Activated CD8-positive, alpha-beta T cell treated with anti-CD3 and anti-CD28 coated beads for 36 hours (primary cell): ENCODE results near the gene SOHLH1. TPM values are rescaled to one million over a fixed set of nuclear protein-coding genes. Genes with fewer than 3 reads are reported as not detected.

Experiments
- ATAC-seq: fragments of 200-7000 bp; cut with Tn5 transposase; one replicate; pipeline ENCODE4 v1.10.0; 2021; ENCODE audit warnings: mild to moderate bottlenecking, moderate library complexity
- CTCF ChIA-PET: fragments of 350-600 bp; sonication (Branson Sonifier 250); formaldehyde crosslinking; loops from one replicate; lab custom pipeline; 2021; ENCODE audit warnings: antibody characterized with exemption; lab: Charles Lee
- POLR2A ChIA-PET: fragments of 350-600 bp; sonication (Branson Sonifier 250); formaldehyde crosslinking; loops from one replicate; lab custom pipeline; 2021; ENCODE audit warnings: antibody characterized with exemption; lab: Charles Lee
- DNase-seq: peaks from one replicate; pipeline ENCODE4 v3.0.0-alpha.2; 2020
- H3K27ac Mint-ChIP-seq: one replicate; pipeline ENCODE4 v1.8.0; 2021; ENCODE audit warnings: mild to moderate bottlenecking, mixed read lengths
- H3K27me3 Mint-ChIP-seq: one replicate; pipeline ENCODE4 v1.8.0; 2021; ENCODE audit warnings: mixed read lengths
- H3K36me3 Mint-ChIP-seq: one replicate; pipeline ENCODE4 v1.8.0; 2021; ENCODE audit warnings: low read depth, mixed read lengths
- H3K4me1 Mint-ChIP-seq: one replicate; pipeline ENCODE4 v1.8.0; 2021; ENCODE audit warnings: low read depth, mixed read lengths
- H3K4me3 Mint-ChIP-seq: one replicate; pipeline ENCODE4 v1.8.0; 2021; ENCODE audit warnings: mild to moderate bottlenecking, moderate library complexity, mixed read lengths
- H3K9me3 Mint-ChIP-seq: one replicate; pipeline ENCODE4 v1.8.0; 2021; ENCODE audit warnings: mixed read lengths
- CTCF ChIP-seq: fragments of 200-600 bp; IDR thresholded peaks from one replicate; pipeline ENCODE4 v1.8.0; 2022; ENCODE audit warnings: antibody characterized with exemption, mild to moderate bottlenecking
- intact Hi-C: fragments of 100-400 bp; cut with micrococcal nuclease; formaldehyde crosslinking; loops from one replicate; pipeline ENCODE4 v1.10.0; 2022
- total RNA-seq, 2 experiments: library from RNA; stranded (reverse); gene quantifications; one replicate each; pipeline ENCODE4 v1.2.3, GENCODE V29; 2021

SOHLH1 gene
- total RNA-seq, 2 experiments from 2014 or later: not detected

DNA sequence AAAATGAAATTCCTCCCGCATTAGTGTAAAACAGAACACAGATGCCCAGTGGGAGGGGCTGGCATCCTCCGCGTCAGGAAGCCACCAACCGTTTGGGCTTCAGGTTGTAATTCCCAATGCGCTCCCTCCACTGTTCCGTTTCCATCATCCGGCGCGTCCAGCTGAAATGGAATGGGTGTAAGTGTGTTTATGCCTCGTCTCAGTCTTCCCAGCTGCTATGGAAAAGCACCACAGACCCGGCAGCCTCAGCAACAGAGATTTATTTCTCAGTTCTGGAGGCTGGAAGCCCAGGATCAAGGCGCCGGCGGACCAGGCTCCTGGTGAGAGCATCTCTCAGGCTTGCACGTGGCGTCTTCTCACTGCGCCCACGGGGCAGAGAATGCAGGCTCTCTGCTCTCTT is 23.1 kb upstream of the SOHLH1 start:
- Mint-ChIP-seq H3K27ac (no peak overlapping the region), H3K9me3 (no peaks in the 10 kb centered on the region), H3K4me3 (no peak overlapping the region), H3K36me3 (no peaks in the 10 kb centered on the region), H3K4me1 (no peaks in the 10 kb centered on the region), H3K27me3 (no peaks in the 10 kb centered on the region)
- TF ChIP-seq CTCF: no peak
- POLR2A ChIA-PET: no interaction called here
- DNase-seq (no peak), ATAC-seq (no peak)
- intact Hi-C loops: no loop called here
- CTCF ChIA-PET: no interaction called here

- peaks cover 19% of the 10 kb centered on the region for H3K27me3 Mint-ChIP-seq
- TF ChIP-seq CTCF: no peak
- no peak overlapping the region for H3K4me3 Mint-ChIP-seq
- DNase-seq (no peak), ATAC-seq (no peak)
- no peaks in the 10 kb centered on the region for H3K4me1 Mint-ChIP-seq
- no peaks in the 10 kb centered on the region for H3K36me3 Mint-ChIP-seq
- H3K9me3 Mint-ChIP-seq: no peaks in the 10 kb centered on the region
- intact Hi-C loops: no loop called here
- ChIA-PET CTCF (no interaction called here), POLR2A (no interaction called here)
- no peak overlapping the region for H3K27ac Mint-ChIP-seq
Measured at GRCh38 chr9:135719472-135719871, 20.2 kb upstream of the SOHLH1 start.

DNA sequence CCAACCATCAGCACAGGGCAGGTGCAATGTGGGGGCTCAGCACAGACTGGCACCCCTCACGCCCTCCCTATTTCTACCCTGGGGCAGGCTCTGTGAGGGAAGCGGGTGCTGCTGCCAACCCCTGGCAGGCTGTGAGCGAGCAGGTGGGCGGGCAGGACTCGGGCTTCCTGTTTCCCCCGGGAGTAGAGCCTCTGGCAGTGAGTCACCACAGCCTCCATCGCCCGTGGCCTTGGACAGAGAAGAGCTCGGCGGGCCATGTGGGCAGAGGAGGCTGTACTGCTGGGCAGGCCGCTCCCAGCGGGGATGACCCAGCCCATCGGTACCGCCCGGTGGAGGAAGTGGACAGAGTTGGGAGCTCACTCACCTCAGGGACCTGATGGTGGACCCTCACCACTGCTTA is 19.3 kb upstream of the SOHLH1 start:
- POLR2A ChIA-PET: no interaction called here
- intact Hi-C loops: no loop called here
- Mint-ChIP-seq H3K9me3 (no peaks in the 10 kb centered on the region), H3K4me1 (no peaks in the 10 kb centered on the region), H3K27me3 (peaks cover 22% of the 10 kb centered on the region), H3K36me3 (no peaks in the 10 kb centered on the region), H3K27ac (no peak overlapping the region), H3K4me3 (no peak overlapping the region)
- DNase-seq (peak; percentile 52), ATAC-seq (peak; percentile 53)
- CTCF ChIA-PET: no interaction called here
- no peak for TF ChIP-seq CTCF

DNA sequence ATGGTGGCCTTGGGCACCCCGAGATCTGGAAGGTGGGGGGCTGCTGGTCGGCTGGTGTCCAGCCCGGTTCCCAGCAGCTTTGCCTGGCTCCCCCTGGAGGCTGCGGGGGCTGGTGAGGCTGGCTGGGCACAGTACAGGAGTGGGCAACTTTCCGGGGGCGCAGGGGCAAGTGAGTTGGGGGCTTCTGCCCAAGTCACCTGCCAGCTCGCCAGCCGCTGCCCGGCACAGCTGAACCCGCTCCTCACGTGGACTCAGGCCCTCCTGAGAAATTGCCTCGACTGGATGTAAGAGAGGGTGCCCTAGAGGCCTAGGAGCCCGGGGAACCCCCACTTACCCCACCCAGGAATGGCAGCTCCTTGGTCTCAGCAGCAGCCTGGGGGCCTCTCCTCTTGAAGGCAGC is 18.1 kb upstream of the SOHLH1 start:
- ChIA-PET CTCF (no interaction called here), POLR2A (no interaction called here)
- H3K36me3 Mint-ChIP-seq: no peaks in the 10 kb centered on the region
- H3K4me1 Mint-ChIP-seq: no peaks in the 10 kb centered on the region
- H3K4me3 Mint-ChIP-seq: no peak overlapping the region
- DNase-seq: no peak
- H3K27me3 Mint-ChIP-seq: peaks cover 25% of the 10 kb centered on the region
- TF ChIP-seq CTCF: no peak
- intact Hi-C loops: no loop called here
- H3K9me3 Mint-ChIP-seq: no peaks in the 10 kb centered on the region
- H3K27ac Mint-ChIP-seq: no peak overlapping the region
- no peak for ATAC-seq

DNA sequence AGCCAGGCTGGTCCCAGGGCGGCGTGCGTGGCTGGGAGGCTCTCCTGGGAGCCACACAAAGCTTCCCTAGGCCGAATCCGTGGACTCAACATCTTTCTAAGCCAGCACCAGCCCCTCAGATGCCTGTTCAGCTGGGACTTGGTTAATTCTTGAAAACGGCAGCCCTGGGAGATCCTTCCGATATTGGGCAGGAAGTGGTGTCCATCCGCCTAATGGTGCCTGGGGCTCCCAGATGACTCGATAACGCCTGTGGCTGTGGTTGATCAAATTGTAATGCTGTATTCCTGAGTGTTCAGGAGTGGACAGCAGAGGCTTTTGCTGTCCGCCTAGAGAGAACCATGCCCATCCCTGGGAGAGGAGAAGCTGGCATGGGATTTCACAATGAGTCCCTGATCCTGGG is 16.8 kb upstream of the SOHLH1 start:
- Mint-ChIP-seq H3K36me3 (no peaks in the 10 kb centered on the region), H3K27ac (no peak overlapping the region), H3K9me3 (no peaks in the 10 kb centered on the region), H3K4me1 (no peaks in the 10 kb centered on the region), H3K27me3 (peaks cover 27% of the 10 kb centered on the region), H3K4me3 (no peak overlapping the region)
- intact Hi-C loops: no loop called here
- ATAC-seq (no peak), DNase-seq (no peak)
- ChIA-PET POLR2A (no interaction called here), CTCF (no interaction called here)
- TF ChIP-seq CTCF: no peak
